Measurements from ENCODE around the gene GUCY2F. TPM values are rescaled to one million over a fixed set of nuclear protein-coding genes. Genes with fewer than 3 reads are reported as not detected.

The GUCY2F gene
- total RNA-seq, 1 experiment from 2014 or later: 0.09 TPM

DNA sequence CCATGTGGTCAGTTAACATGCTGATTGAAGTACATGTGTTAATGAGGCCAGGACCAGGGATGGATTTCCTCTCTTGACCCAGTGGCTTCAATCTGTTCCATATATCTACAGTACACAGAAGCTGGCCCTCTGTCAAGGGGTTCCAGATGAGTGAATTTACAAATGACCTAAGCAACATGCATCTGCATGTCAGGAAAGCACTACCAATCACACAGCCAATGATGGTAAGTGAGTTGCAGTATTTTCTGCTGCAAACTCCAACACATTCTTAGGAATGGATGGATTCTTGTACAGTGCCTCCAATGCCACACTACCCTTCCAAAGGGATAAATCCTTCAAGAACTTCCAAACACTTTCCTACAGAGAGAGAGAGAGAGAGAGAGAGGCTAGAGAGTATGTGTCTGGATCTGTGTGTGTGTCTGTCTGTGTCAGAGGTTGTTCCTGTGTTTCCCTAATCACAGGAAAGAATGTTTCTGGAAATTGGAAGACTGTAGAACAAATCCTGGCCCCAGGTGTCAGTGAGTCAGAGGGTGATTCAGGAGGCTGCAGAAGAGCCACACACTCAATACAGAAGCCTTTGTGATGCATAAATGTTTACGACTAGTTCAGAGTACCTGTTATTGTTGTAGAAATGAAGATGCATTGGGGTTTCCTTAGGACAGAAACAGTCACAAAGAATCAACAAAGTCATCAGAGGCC, 107.5 kb downstream of the GUCY2F start:
- H3K27ac Mint-ChIP-seq: peak overlapping the region; percentile 73
- ATAC-seq (no peak), DNase-seq (ENCODE audit: low spot score) (no peak)
- POLR2A ChIA-PET: no interaction called here
- TF ChIP-seq, protein P1, sequence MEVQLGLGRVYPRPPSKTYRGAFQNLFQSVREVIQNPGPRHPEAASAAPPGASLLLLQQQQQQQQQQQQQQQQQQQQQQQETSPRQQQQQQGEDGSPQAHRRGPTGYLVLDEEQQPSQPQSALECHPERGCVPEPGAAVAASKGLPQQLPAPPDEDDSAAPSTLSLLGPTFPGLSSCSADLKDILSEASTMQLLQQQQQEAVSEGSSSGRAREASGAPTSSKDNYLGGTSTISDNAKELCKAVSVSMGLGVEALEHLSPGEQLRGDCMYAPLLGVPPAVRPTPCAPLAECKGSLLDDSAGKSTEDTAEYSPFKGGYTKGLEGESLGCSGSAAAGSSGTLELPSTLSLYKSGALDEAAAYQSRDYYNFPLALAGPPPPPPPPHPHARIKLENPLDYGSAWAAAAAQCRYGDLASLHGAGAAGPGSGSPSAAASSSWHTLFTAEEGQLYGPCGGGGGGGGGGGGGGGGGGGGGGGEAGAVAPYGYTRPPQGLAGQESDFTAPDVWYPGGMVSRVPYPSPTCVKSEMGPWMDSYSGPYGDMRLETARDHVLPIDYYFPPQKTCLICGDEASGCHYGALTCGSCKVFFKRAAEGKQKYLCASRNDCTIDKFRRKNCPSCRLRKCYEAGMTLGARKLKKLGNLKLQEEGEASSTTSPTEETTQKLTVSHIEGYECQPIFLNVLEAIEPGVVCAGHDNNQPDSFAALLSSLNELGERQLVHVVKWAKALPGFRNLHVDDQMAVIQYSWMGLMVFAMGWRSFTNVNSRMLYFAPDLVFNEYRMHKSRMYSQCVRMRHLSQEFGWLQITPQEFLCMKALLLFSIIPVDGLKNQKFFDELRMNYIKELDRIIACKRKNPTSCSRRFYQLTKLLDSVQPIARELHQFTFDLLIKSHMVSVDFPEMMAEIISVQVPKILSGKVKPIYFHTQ (CRISPR knock-in tag; IDR thresholded peaks at IDR 0.05): no peak
- TF ChIP-seq PRRX2 (CRISPR knock-in tag; IDR thresholded peaks at IDR 0.05) (no peak), PRDM15 (CRISPR knock-in tag; IDR thresholded peaks at IDR 0.05) (no peak), ATF6 (CRISPR knock-in tag; IDR thresholded peaks at IDR 0.05) (no peak), NFE2L1 (CRISPR knock-in tag; IDR thresholded peaks at IDR 0.05) (no peak), SMAD4 (CRISPR knock-in tag; IDR thresholded peaks at IDR 0.05) (no peak), ZNF416 (CRISPR knock-in tag; IDR thresholded peaks at IDR 0.05) (no peak), ETV6 (CRISPR knock-in tag; IDR thresholded peaks at IDR 0.05) (no peak), TEAD1 (CRISPR knock-in tag; IDR thresholded peaks at IDR 0.05) (no peak)
- TF ChIP-seq, protein P2, sequence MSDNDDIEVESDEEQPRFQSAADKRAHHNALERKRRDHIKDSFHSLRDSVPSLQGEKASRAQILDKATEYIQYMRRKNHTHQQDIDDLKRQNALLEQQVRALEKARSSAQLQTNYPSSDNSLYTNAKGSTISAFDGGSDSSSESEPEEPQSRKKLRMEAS (CRISPR knock-in tag; IDR thresholded peaks at IDR 0.05): no peak
- peaks cover 41% of the 10 kb centered on the region for H3K4me1 Mint-ChIP-seq
- H3K36me3 Mint-ChIP-seq: no peaks in the 10 kb centered on the region
- H3K4me3 Mint-ChIP-seq: no peak overlapping the region
- CTCF ChIA-PET: no interaction called here
- H3K9me3 Mint-ChIP-seq: no peaks in the 10 kb centered on the region
- H3K27me3 Mint-ChIP-seq (ENCODE audit: low read depth): no peaks in the 10 kb centered on the region

GRCh38 chrX:109373468-109373867, 108.4 kb downstream of the GUCY2F start:
- Mint-ChIP-seq H3K4me1 (peaks cover 41% of the 10 kb centered on the region), H3K4me3 (no peak overlapping the region), H3K36me3 (no peaks in the 10 kb centered on the region), H3K27ac (no peak overlapping the region), H3K9me3 (0 out of 2 replicates have a peak, but pooled peaks cover 1% of the 10 kb centered on the region), H3K27me3 (ENCODE audit: low read depth) (no peaks in the 10 kb centered on the region)
- ChIA-PET POLR2A (no interaction called here), CTCF (no interaction called here)
- DNase-seq (ENCODE audit: low spot score) (no peak), ATAC-seq (no peak)
- TF ChIP-seq ZNF263 (CRISPR knock-in tag; IDR thresholded peaks at IDR 0.05; ENCODE audit: low read depth): no peak
- no peak for TF ChIP-seq ELF4 (CRISPR knock-in tag; IDR thresholded peaks at IDR 0.05; ENCODE audit: low read depth)
- TF ChIP-seq GTF2I (CRISPR knock-in tag; conservative IDR thresholded peaks at IDR 0.05): no peak
- no peak for TF ChIP-seq ZNF416 (CRISPR knock-in tag; IDR thresholded peaks at IDR 0.05)
- TF ChIP-seq JUN (CRISPR knock-in tag; IDR thresholded peaks at IDR 0.05): no peak
- no peak for TF ChIP-seq ARID4B (CRISPR knock-in tag; IDR thresholded peaks at IDR 0.05; ENCODE audit: borderline replicate concordance)
- TF ChIP-seq FOXK1 (CRISPR knock-in tag; IDR thresholded peaks at IDR 0.05): no peak
- no peak for TF ChIP-seq ZSCAN18 (CRISPR knock-in tag; IDR thresholded peaks at IDR 0.05)
- no peak for TF ChIP-seq E2F4 (CRISPR knock-in tag; IDR thresholded peaks at IDR 0.05; ENCODE audit: borderline replicate concordance, low read depth)
- TF ChIP-seq TEAD4 (CRISPR knock-in tag; IDR thresholded peaks at IDR 0.05): no peak
